HL-60 (cell line): ENCODE results near the gene CFAP73.
"Not testable (repeated sequence)": the region's sequence is repeated elsewhere in the genome, so short reads cannot be mapped to it uniquely, and the experiment has no call there.

Source experiments
- DNase-seq, 2 experiments: peaks; one replicate each; pipeline ENCODE4 v3.0.0-alpha.2; 2010 to 2020; ENCODE audit warnings: low read depth in 1 of 2, low spot score in 1 of 2
- H3K27ac ChIP-seq: fragments of 250-450 bp; sonication (Bioruptor Pico); replicated peaks from 2 replicates; pipeline ENCODE4 v1.5.1; 2020; ENCODE audit warnings: mild to moderate bottlenecking, moderate library complexity
- H3K27me3 ChIP-seq: fragments of 250-450 bp; sonication (Bioruptor Pico); 2 replicates; pipeline ENCODE4 v1.5.1; 2021; ENCODE audit warnings: mild to moderate bottlenecking, moderate library complexity; ENCODE audit not compliant: insufficient read depth, poor library complexity, severe bottlenecking
- H3K4me3 ChIP-seq: replicated peaks from 2 replicates; pipeline ENCODE4 v1.5.1; 2011; ENCODE audit warnings: mild to moderate bottlenecking, control low read depth, low read length; ENCODE audit not compliant: insufficient read depth
- GABPA ChIP-seq: IDR thresholded peaks from 2 replicates; pipeline ENCODE4 v1.6.1; 2012; ENCODE audit warnings: low read depth
- POLR2AphosphoS5 ChIP-seq: IDR thresholded peaks from 2 replicates; pipeline ENCODE4 v1.6.1; 2012; ENCODE audit warnings: low read depth
- SPI1 ChIP-seq: IDR thresholded peaks from 2 replicates; pipeline ENCODE4 v1.6.1; 2012; ENCODE audit warnings: low read depth, mild to moderate bottlenecking, borderline replicate concordance
- TF ChIP-seq, protein P1 (sequence below): IDR thresholded peaks from one replicate; pipeline ENCODE4 v1.5.1; 2011; ENCODE audit warnings: low read length, control low read depth, inconsistent platforms; ENCODE audit not compliant: insufficient read depth
- TF ChIP-seq, protein P2 (sequence below): IDR thresholded peaks from 2 replicates; pipeline ENCODE4 v1.6.1; 2012; ENCODE audit warnings: low read depth; ENCODE audit not compliant: insufficient replicate concordance

CFAP73 gene

DNA sequence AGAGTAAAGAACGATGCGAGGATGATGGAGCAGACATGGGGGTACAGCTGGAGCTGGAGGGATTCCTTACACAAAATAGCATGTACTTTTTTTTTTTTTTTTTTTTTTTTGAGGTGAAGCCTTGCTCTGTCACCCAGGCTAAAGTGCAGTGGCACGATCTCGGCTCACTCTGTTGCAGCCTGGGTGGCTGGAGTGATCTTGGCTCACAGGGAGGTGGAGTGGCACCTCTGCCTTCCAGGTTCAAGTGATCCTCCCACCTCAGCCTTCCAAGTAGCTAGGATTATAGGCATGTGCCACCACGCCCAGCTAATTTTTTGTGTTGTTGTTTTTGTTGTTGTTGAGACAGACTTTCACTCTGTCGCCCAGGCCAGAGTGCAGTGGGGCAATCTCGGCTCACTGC lies 8.8 kb upstream of the CFAP73 start:
- no peaks in the 10 kb centered on the region for H3K27me3 ChIP-seq
- peak overlapping the region; percentile 97; the same call in 1 of the 2 replicates for H3K27ac ChIP-seq
- TF ChIP-seq SPI1: no peak
- no peak for TF ChIP-seq POLR2AphosphoS5
- no peak for TF ChIP-seq GABPA
- TF ChIP-seq, protein P1, sequence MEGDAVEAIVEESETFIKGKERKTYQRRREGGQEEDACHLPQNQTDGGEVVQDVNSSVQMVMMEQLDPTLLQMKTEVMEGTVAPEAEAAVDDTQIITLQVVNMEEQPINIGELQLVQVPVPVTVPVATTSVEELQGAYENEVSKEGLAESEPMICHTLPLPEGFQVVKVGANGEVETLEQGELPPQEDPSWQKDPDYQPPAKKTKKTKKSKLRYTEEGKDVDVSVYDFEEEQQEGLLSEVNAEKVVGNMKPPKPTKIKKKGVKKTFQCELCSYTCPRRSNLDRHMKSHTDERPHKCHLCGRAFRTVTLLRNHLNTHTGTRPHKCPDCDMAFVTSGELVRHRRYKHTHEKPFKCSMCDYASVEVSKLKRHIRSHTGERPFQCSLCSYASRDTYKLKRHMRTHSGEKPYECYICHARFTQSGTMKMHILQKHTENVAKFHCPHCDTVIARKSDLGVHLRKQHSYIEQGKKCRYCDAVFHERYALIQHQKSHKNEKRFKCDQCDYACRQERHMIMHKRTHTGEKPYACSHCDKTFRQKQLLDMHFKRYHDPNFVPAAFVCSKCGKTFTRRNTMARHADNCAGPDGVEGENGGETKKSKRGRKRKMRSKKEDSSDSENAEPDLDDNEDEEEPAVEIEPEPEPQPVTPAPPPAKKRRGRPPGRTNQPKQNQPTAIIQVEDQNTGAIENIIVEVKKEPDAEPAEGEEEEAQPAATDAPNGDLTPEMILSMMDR: no peak
- TF ChIP-seq, protein P2, sequence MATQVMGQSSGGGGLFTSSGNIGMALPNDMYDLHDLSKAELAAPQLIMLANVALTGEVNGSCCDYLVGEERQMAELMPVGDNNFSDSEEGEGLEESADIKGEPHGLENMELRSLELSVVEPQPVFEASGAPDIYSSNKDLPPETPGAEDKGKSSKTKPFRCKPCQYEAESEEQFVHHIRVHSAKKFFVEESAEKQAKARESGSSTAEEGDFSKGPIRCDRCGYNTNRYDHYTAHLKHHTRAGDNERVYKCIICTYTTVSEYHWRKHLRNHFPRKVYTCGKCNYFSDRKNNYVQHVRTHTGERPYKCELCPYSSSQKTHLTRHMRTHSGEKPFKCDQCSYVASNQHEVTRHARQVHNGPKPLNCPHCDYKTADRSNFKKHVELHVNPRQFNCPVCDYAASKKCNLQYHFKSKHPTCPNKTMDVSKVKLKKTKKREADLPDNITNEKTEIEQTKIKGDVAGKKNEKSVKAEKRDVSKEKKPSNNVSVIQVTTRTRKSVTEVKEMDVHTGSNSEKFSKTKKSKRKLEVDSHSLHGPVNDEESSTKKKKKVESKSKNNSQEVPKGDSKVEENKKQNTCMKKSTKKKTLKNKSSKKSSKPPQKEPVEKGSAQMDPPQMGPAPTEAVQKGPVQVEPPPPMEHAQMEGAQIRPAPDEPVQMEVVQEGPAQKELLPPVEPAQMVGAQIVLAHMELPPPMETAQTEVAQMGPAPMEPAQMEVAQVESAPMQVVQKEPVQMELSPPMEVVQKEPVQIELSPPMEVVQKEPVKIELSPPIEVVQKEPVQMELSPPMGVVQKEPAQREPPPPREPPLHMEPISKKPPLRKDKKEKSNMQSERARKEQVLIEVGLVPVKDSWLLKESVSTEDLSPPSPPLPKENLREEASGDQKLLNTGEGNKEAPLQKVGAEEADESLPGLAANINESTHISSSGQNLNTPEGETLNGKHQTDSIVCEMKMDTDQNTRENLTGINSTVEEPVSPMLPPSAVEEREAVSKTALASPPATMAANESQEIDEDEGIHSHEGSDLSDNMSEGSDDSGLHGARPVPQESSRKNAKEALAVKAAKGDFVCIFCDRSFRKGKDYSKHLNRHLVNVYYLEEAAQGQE: no peak
- no peak overlapping the region for H3K4me3 ChIP-seq
- no peak for DNase-seq

DNA sequence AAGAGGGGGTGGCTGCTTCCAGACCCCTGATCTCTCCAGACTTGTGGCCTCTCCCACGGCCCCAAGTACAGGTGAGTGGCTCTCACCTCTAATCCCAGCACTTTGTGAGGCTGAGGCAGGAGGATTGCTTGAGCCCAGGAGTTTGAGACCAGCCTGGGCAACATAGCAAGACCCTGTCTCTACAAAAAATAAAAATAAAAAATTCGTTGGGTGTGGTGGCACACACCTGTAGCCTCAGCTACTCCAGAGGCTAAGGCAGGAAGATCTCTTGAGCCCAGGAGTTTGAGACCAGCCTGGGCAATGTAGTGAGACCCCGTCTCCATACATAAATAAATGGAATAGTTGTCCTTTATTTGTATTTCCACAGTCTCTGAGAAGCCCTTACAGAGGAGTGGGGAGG lies 7.8 kb upstream of the CFAP73 start:
- H3K27ac ChIP-seq: peak overlapping the region; percentile 97
- not testable (repeated sequence) for H3K4me3 ChIP-seq, DNase-seq, H3K27me3 ChIP-seq

DNA sequence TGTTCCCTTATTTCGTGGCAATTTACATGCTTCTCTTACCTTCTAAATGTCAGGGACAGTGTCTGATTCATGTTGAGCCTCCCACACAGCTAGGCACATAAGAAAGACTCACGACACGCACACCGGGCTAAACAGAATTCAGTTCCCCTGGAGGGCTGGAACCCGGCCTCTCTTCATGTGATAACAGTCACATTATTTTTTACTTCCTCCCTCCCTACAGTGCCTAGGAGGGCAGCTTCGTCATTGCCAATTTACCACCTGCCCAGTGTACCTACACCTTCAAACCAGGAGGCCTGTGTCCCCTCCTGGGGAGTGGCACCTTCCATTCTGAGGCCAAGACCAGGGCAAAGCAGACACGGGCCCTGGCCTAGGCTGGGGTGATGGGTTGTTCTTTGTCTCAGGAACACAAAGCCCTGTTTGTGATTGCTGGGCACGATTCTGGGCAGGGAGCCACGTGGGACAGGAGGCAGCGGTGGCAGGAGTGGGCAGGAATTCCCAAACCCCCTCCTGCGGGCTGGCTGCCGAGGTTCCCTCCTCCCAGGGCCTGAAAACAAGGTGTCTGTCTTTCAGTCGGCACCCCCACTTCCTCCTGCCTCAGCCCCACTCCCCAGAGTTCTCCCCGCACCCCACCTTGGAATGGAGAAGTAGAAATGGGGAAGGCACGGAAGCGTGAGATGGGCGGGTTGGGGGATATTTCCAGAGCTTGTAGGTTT lies 7.2 kb upstream of the CFAP73 start:
- no peaks in the 10 kb centered on the region for H3K27me3 ChIP-seq
- TF ChIP-seq SPI1: peak; percentile 97
- TF ChIP-seq, protein P2: peak; percentile 18
- TF ChIP-seq POLR2AphosphoS5: peak; percentile 39; the same call in 1 of the 2 replicates
- no peak for TF ChIP-seq GABPA
- TF ChIP-seq, protein P1: no peak
- peak; percentile 85 to 96 for DNase-seq
- no peak overlapping the region for H3K4me3 ChIP-seq
- H3K27ac ChIP-seq: peak overlapping the region; percentile 97

DNA sequence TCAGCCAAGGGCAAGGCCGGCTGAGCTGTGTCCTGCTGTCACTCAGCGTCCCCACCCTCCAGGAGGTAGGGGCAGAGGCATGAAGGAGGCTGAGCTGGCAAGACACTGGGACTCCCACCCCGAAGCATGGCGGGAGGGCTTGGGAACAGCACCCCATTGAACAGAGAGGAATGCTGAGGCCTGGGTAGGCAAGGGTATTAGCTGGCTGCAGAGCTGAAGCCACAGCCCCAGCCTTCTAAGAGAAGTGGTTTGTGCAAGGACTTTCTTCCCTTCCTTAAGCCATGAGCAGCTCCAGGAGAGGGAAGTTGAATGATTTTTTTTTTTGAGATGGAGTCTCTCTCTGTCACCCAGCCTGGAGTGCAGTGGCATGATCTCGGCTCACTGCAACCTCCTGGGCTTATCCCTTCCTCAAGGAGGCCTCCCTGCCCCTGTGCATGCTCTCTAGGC lies 6.6 kb upstream of the CFAP73 start:
- H3K27me3 ChIP-seq: no peaks in the 10 kb centered on the region
- TF ChIP-seq, protein P2: no peak
- TF ChIP-seq, protein P1: no peak
- no peak; the same call in 1 of the 2 replicates for TF ChIP-seq POLR2AphosphoS5
- no peak for TF ChIP-seq GABPA
- TF ChIP-seq SPI1: no peak
- peak overlapping the region; percentile 97 for H3K27ac ChIP-seq
- no peak overlapping the region for H3K4me3 ChIP-seq
- no peak for DNase-seq
